Neural progenitor cell (in vitro differentiated cells): ENCODE data around the gene CMTM4. TPM values are rescaled to one million over a fixed set of nuclear protein-coding genes. Genes with fewer than 3 reads are reported as not detected.
A peak's percentile ranks its signal among the peaks of the same experiment; 100 is the strongest.
"Not testable (repeated sequence)": the region's sequence is repeated elsewhere in the genome, so short reads cannot be mapped to it uniquely, and the experiment has no call there.

Experiments
- DNase-seq: peaks from one replicate; pipeline ENCODE4 v3.0.0-alpha.2; 2016; ENCODE audit warnings: low spot score
- H2AFZ ChIP-seq: fragments of 200-600 bp; sonication (generic); replicated peaks from 2 replicates; pipeline ENCODE4 v1.6.1; 2016; ENCODE audit warnings: antibody characterized with exemption
- H3F3A ChIP-seq: fragments of 200-600 bp; sonication (generic); 2 replicates; pipeline ENCODE4 v1.6.1; 2016; ENCODE audit warnings: antibody characterized with exemption, low read depth
- H3K27ac ChIP-seq: fragments of 200-600 bp; sonication (generic); 2 replicates; pipeline ENCODE4 v1.5.1; 2016; ENCODE audit warnings: mild to moderate bottlenecking
- H3K27me3 ChIP-seq: fragments of 200-600 bp; sonication (generic); 2 replicates; pipeline ENCODE4 v1.6.1; 2016; ENCODE audit warnings: mild to moderate bottlenecking, moderate library complexity
- H3K36me3 ChIP-seq: fragments of 200-600 bp; sonication (generic); 2 replicates; pipeline ENCODE4 v1.5.1; 2016
- H3K4me1 ChIP-seq: fragments of 200-600 bp; sonication (generic); 2 replicates; pipeline ENCODE4 v1.6.1; 2016; ENCODE audit warnings: mixed run types
- H3K4me2 ChIP-seq: fragments of 200-600 bp; sonication (generic); 2 replicates; pipeline ENCODE4 v1.6.1; 2016
- H3K4me3 ChIP-seq: fragments of 200-600 bp; sonication (generic); 2 replicates; pipeline ENCODE4 v1.5.1; 2016
- H3K79me2 ChIP-seq: fragments of 200-600 bp; sonication (generic); 2 replicates; pipeline ENCODE4 v1.6.1; 2016; ENCODE audit warnings: low read depth
- H3K9ac ChIP-seq: fragments of 200-600 bp; sonication (generic); 2 replicates; pipeline ENCODE4 v1.6.1; 2016
- H3K9me3 ChIP-seq: fragments of 200-600 bp; sonication (generic); 2 replicates; pipeline ENCODE4 v1.5.1; 2016; ENCODE audit warnings: low read depth
- H4K20me1 ChIP-seq: fragments of 200-600 bp; sonication (generic); 2 replicates; pipeline ENCODE4 v1.6.1; 2016; ENCODE audit warnings: low read depth
- H3K27ac Mint-ChIP-seq: 3 replicates; pipeline ENCODE4 v1.8.0; 2021; ENCODE audit warnings: mixed read lengths
- H3K27me3 Mint-ChIP-seq: 2 replicates; pipeline ENCODE4 v1.8.0; 2022; ENCODE audit warnings: low read depth, mild to moderate bottlenecking, inconsistent platforms, moderate library complexity, mixed read lengths; ENCODE audit not compliant: insufficient read depth
- H3K36me3 Mint-ChIP-seq: 3 replicates; pipeline ENCODE4 v1.8.0; 2021; ENCODE audit warnings: mixed read lengths
- H3K4me1 Mint-ChIP-seq: 3 replicates; pipeline ENCODE4 v1.8.0; 2021; ENCODE audit warnings: mixed read lengths
- H3K4me3 Mint-ChIP-seq: 3 replicates; pipeline ENCODE4 v1.8.0; 2021; ENCODE audit warnings: mild to moderate bottlenecking, moderate library complexity, mixed read lengths
- H3K9me3 Mint-ChIP-seq: 3 replicates; pipeline ENCODE4 v1.8.0; 2020; ENCODE audit warnings: mixed read lengths
- CTCF ChIP-seq: fragments of 200-600 bp; sonication (generic); IDR thresholded peaks from 2 replicates; pipeline ENCODE4 v1.5.1; 2017; ENCODE audit warnings: antibody characterized with exemption, mild to moderate bottlenecking
- EZH2 ChIP-seq: fragments of 200-600 bp; sonication (generic); IDR thresholded peaks from 2 replicates; pipeline ENCODE4 v1.6.1; 2017; ENCODE audit warnings: antibody characterized with exemption, mild to moderate bottlenecking, moderate library complexity
- EZH2phosphoT487 ChIP-seq: fragments of 200-600 bp; sonication (generic); IDR thresholded peaks from 2 replicates; pipeline ENCODE4 v1.6.1; 2017; ENCODE audit warnings: antibody characterized with exemption
- total RNA-seq: library from RNA; depleted of rRNA; stranded (reverse); fragments of >200 nt; gene quantifications from 2 replicates; pipeline ENCODE4 v1.2.3, GENCODE V29; 2015; ENCODE audit warnings: low replicate concordance

Gene CMTM4
- total RNA-seq, 1 donor from 2014 or later = 25.9 TPM

- DNase-seq = no peak
- no peaks in the 10 kb centered on the region for H3K79me2 ChIP-seq
- no peak overlapping the region for H3K4me2 ChIP-seq
- no peak overlapping the region for H3K27ac ChIP-seq
- H3K9ac ChIP-seq = no peak overlapping the region
- H3K4me1 ChIP-seq = no peaks in the 10 kb centered on the region
- H3K27me3 Mint-ChIP-seq = peaks cover 5% of the 10 kb centered on the region
- H3K4me1 Mint-ChIP-seq = peaks cover 5% of the 10 kb centered on the region
- H3K27me3 ChIP-seq = no peaks in the 10 kb centered on the region
- H2AFZ ChIP-seq = no peak overlapping the region
- H3K36me3 Mint-ChIP-seq = peaks cover 9% of the 10 kb centered on the region
- no peak overlapping the region for H3K27ac Mint-ChIP-seq
- no peaks in the 10 kb centered on the region for H3K36me3 ChIP-seq
- no peak overlapping the region for H3K4me3 ChIP-seq
- no peak overlapping the region for H3K4me3 Mint-ChIP-seq
- TF ChIP-seq EZH2phosphoT487 (no peak), CTCF (no peak), EZH2 (no peak)
- H4K20me1 ChIP-seq = no peaks in the 10 kb centered on the region
- H3K9me3 Mint-ChIP-seq = no peaks in the 10 kb centered on the region
- no peaks in the 10 kb centered on the region for H3K9me3 ChIP-seq
- no peaks in the 10 kb centered on the region for H3F3A ChIP-seq
Observed at GRCh38 chr16:66629856-66630255, 66.7 kb downstream of the CMTM4 start.

GRCh38 chr16:66627611-66628378, 68.7 kb downstream of the CMTM4 start:
- H3F3A ChIP-seq, H3K4me2 ChIP-seq, H3K27me3 ChIP-seq, H3K9me3 ChIP-seq, H3K9ac ChIP-seq, H3K79me2 ChIP-seq, DNase-seq, H3K27ac Mint-ChIP-seq, H3K36me3 ChIP-seq, H3K36me3 Mint-ChIP-seq, H3K4me3 ChIP-seq, H3K4me3 Mint-ChIP-seq, H3K27ac ChIP-seq, H3K27me3 Mint-ChIP-seq, H3K4me1 ChIP-seq, H3K9me3 Mint-ChIP-seq, H2AFZ ChIP-seq, H4K20me1 ChIP-seq: not testable (repeated sequence)
- H3K4me1 Mint-ChIP-seq = peaks cover 18% of the 10 kb centered on the region

- Histone ChIP-seq H3K27ac (no peak overlapping the region), H4K20me1 (no peaks in the 10 kb centered on the region), H3K4me1 (peaks cover 5% of the 10 kb centered on the region), H3K4me3 (no peak overlapping the region), H3K27me3 (no peaks in the 10 kb centered on the region), H3K36me3 (no peaks in the 10 kb centered on the region), H3K79me2 (no peaks in the 10 kb centered on the region), H3K9me3 (no peaks in the 10 kb centered on the region), H3K9ac (no peak overlapping the region), H2AFZ (no peak overlapping the region), H3K4me2 (no peak overlapping the region), H3F3A (no peaks in the 10 kb centered on the region)
- no peak overlapping the region for H3K4me3 Mint-ChIP-seq
- H3K27me3 Mint-ChIP-seq = peaks cover 6% of the 10 kb centered on the region
- TF ChIP-seq CTCF (no peak), EZH2 (no peak), EZH2phosphoT487 (no peak)
- no peaks in the 10 kb centered on the region for H3K9me3 Mint-ChIP-seq
- peaks cover 9% of the 10 kb centered on the region for H3K36me3 Mint-ChIP-seq
- peak overlapping the region; percentile 5 for H3K27ac Mint-ChIP-seq
- no peak for DNase-seq
- peaks cover 30% of the 10 kb centered on the region for H3K4me1 Mint-ChIP-seq
Observed at GRCh38 chr16:66623755-66624154, 72.8 kb downstream of the CMTM4 start.

- Histone ChIP-seq H3K27ac (no peak overlapping the region), H4K20me1 (no peaks in the 10 kb centered on the region), H3K27me3 (no peaks in the 10 kb centered on the region), H3K79me2 (no peaks in the 10 kb centered on the region), H3K9ac (no peak overlapping the region), H3K36me3 (no peaks in the 10 kb centered on the region), H2AFZ (no peak overlapping the region), H3K4me1 (peaks cover 5% of the 10 kb centered on the region), H3K4me3 (no peak overlapping the region), H3K4me2 (no peak overlapping the region), H3F3A (no peaks in the 10 kb centered on the region), H3K9me3 (no peaks in the 10 kb centered on the region)
- no peak for DNase-seq
- no peak for TF ChIP-seq EZH2
- no peak for TF ChIP-seq CTCF
- no peak for TF ChIP-seq EZH2phosphoT487
- Mint-ChIP-seq H3K4me1 (peaks cover 30% of the 10 kb centered on the region), H3K27ac (no peak overlapping the region), H3K9me3 (no peaks in the 10 kb centered on the region), H3K27me3 (peaks cover 6% of the 10 kb centered on the region), H3K4me3 (no peak overlapping the region), H3K36me3 (peaks cover 9% of the 10 kb centered on the region)
Observed at GRCh38 chr16:66622863-66623262, 73.7 kb downstream of the CMTM4 start.
